Right ventricle myocardium inferior (tissue), 1 donor: ENCODE measurements around the gene RAPGEF1. TPM values are rescaled to one million over a fixed set of nuclear protein-coding genes. Genes with fewer than 3 reads are reported as not detected.
"Not testable (repeated sequence)": the region's sequence is repeated elsewhere in the genome, so short reads cannot be mapped to it uniquely, and the experiment has no call there.

Experiments used
- ATAC-seq: fragments of 200-7000 bp; cut with Tn5 transposase; one replicate; pipeline ENCODE4 v1.9.1; 2020; ENCODE audit warnings: mild to moderate bottlenecking, moderate library complexity
- DNase-seq: peaks from one replicate; pipeline ENCODE4 v3.0.0; 2021; ENCODE audit errors: missing footprints
- intact Hi-C: fragments of 100-400 bp; cut with DNase I; formaldehyde crosslinking; loops from one replicate; pipeline ENCODE4 v1.11.0; 2022
- total RNA-seq: library from RNA; stranded (reverse); fragmentation: NEBNext Ultra II Directional; extraction: Animal tissue kit (Norgen Biotek cat#: 25700); gene quantifications from one replicate; pipeline ENCODE4 v1.2.1, GENCODE V29; 2021
- donor health status: DM: no; HTN: yes; CAD: no; lungs with severe emphysema.

RAPGEF1 gene
- total RNA-seq, 1 donor from 2014 or later, result 125 TPM

DNA sequence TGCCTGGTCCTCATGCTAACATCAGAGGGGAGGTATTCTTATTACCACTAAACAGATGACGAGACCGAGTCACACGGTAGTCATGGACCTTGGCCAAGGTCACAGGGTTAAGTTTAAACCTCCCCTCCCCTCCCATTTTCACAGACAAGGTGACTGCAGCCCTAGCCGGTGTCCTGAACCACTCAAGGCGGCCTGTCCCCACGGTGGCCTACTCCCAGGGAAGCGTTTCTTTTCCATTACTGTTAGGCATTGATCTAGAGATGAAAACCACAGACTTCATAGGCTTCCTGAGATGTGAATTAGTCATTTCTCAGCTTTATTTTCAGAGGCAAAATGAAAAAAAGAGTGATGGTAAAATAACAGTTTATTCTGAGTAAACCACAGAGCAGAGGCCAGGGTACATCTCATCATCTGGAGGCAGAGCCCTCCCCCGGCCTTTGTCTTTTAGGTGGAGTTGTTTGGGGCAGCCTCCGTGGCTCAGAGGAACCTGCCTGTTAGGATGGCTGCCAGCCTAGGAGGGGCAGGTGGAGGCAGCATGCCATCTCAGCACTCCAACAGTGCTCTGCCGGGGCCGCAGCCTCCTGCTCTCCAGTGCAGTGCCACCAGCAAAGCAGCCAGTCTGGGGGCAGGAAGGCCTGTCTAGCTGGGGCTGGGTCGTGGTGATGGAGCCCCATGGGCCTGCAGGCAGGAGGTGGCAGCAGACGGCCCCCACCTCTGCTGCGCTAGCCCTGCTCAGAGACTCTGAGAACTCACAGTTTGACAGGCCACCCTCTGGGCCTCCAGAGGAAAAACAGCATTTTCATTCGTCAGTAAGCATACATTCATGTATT lies 71.2 kb downstream of the RAPGEF1 start:
- ATAC-seq, result no peak
- intact Hi-C loops, result loop anchor here (5.0 kb wide), 1 partner anchor 51 kb away; no protein-coding TSS in a partner anchor
- no peak for DNase-seq

GRCh38 chr9:131668057-131668438 lies 71.8 kb downstream of the RAPGEF1 start:
- DNase-seq (no peak), ATAC-seq (no peak)
- intact Hi-C loops, result loop anchor here (5.0 kb wide), 1 partner anchor 51 kb away; no protein-coding TSS in a partner anchor

GRCh38 chr9:131667576-131667975 lies 72.3 kb downstream of the RAPGEF1 start:
- intact Hi-C loops, result loop anchor here (5.0 kb wide), 1 partner anchor 50 kb away; no protein-coding TSS in a partner anchor
- ATAC-seq, result no peak

DNA sequence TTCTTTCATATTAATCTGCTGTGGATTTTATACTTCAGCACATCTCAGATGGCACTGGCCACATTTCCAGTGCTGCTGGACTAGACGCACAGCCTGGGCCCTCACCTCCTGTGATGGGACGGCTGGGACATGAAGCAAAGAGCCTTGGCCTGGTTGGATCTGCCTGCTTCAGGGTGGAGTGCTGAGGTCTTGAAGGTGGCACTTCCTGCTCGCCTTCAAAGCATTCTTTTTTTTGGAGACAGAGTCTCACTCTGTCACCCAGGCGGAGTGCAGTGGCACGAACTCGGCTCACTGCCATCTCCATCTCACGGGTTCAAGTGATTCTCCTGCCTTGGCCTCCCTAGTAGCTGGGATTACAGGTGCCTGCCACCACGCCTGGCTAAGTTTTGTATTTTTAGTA lies 73.1 kb downstream of the RAPGEF1 start:
- ATAC-seq (no peak), DNase-seq (no peak)
- intact Hi-C loops, result loop anchor here (5.0 kb wide), 1 partner anchor 49 kb away; no protein-coding TSS in a partner anchor

More at GRCh38 chr9:131667576-131667975, 72.3 kb downstream of the RAPGEF1 start:
- DNase-seq, result no peak

- ATAC-seq, result no peak
Observed at GRCh38 chr9:131666029-131666428, 73.8 kb downstream of the RAPGEF1 start.

GRCh38 chr9:131663288-131663687 lies 76.6 kb downstream of the RAPGEF1 start:
- no peak for DNase-seq
- intact Hi-C loops, result no loop called here
- no peak for ATAC-seq

More at GRCh38 chr9:131666029-131666428, 73.8 kb downstream of the RAPGEF1 start:
- no peak for DNase-seq
- intact Hi-C loops, result loop anchor here (5.0 kb wide), 1 partner anchor 49 kb away; no protein-coding TSS in a partner anchor

DNA sequence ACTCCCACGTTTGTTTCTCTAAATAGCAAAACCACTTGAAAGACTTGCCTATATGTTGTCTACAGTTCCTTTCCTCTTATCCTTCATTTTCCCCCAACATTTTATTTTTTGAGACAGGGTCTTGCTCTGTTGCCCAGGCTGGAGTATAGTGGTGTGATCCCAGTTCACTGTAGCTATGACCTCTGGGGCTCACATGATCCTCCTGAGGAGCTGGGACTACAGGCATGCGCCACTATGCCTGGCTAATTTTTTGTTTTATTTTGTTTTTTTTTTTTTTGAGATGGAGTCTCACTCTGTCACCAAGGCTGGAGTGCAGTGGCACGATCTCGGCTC lies 77.6 kb downstream of the RAPGEF1 start:
- DNase-seq, ATAC-seq, intact Hi-C loops: not testable (repeated sequence)

- ATAC-seq (no peak), DNase-seq (no peak)
- intact Hi-C loops, result no loop called here
Observed at GRCh38 chr9:131661568-131662288, 78.1 kb downstream of the RAPGEF1 start.

- intact Hi-C loops, result no loop called here
- ATAC-seq, result no peak
- DNase-seq, result no peak
Observed at GRCh38 chr9:131660466-131661405, 79.1 kb downstream of the RAPGEF1 start.

DNA sequence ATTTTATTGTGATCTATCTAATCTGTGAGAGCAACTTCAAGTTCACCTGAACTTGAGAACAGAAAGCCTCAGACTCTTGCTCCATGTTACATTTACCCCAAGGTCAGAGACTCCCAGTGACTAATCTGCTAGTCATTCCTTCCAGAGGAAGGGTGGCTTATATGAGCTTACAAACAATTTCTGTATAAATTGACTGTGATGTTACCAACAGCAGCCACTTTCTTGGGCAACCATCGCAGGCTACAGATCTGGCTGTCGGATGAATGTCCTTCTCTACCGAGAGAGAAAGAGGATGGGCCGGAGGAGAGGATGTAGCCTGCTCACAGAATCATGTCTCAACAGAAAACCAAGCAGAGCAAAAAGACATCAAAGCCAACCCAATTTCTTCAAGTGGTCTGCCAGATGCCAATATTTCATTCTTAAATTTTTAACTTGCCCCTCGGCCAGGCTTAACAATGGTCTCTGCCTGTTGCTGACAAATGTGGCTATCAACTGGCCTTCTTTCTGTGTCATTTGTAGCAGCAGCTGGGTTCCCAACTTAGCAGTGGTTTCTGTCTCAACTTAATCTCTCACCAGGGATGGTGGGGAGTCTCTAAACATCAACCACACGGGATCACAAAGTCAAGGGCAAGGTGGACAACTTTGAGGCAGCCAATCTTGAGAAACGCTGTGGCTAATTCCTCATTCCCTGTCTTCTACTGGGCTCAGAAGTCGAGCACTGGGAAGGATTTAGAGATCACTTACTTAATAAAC lies 81.3 kb downstream of the RAPGEF1 start:
- no peak for ATAC-seq
- DNase-seq, result no peak
- intact Hi-C loops, result no loop called here

GRCh38 chr9:131657940-131658339 lies 81.9 kb downstream of the RAPGEF1 start:
- ATAC-seq (no peak), DNase-seq (no peak)
- intact Hi-C loops, result no loop called here

DNA sequence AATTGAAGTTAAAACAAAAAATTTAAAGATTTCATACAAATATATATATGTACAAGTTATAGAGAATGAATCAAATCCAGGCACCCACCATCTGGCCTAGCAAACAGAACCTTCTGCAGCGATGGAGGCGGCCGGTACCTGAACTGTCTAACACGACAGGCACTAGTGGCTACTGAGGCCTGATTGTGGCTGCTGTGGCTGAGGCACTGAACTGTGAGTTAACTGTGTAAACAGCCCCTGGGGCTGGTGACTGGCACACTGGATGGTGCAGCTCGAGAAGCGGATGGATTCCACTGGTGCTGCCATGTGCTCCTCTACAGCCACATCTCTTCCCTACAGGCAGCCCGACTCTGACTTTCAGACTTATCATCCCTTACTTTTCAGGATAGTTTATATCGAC lies 82.4 kb downstream of the RAPGEF1 start:
- ATAC-seq (no peak), DNase-seq (no peak)
- intact Hi-C loops, result no loop called here

DNA sequence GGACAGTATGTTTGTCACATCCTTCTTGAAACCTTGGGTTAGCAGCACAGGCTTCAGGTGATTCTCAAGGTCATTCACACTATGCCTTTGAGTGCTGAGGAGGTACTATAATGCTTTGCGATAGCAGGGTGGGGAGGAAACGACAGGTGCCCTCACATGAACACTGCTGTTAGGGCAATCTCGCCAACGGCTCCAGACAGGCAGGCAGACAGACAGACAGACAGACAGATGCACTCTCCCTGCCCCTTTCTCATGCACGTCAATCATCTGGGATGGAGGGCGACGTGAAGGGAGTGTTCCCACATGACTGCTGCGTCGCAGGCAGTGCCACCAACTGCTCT lies 82.9 kb downstream of the RAPGEF1 start:
- intact Hi-C loops, result no loop called here
- no peak for DNase-seq
- peak; percentile 3 for ATAC-seq

- intact Hi-C loops, result no loop called here
- DNase-seq, result peak; percentile 91
- ATAC-seq, result peak; percentile 68
Observed at GRCh38 chr9:131656356-131657036, 83.4 kb downstream of the RAPGEF1 start.

GRCh38 chr9:131654369-131654768 lies 85.5 kb downstream of the RAPGEF1 start:
- DNase-seq, ATAC-seq, intact Hi-C loops: not testable (repeated sequence)

- no peak for DNase-seq
- ATAC-seq, result no peak
- intact Hi-C loops, result no loop called here
Observed at GRCh38 chr9:131651599-131651998, 88.3 kb downstream of the RAPGEF1 start.

DNA sequence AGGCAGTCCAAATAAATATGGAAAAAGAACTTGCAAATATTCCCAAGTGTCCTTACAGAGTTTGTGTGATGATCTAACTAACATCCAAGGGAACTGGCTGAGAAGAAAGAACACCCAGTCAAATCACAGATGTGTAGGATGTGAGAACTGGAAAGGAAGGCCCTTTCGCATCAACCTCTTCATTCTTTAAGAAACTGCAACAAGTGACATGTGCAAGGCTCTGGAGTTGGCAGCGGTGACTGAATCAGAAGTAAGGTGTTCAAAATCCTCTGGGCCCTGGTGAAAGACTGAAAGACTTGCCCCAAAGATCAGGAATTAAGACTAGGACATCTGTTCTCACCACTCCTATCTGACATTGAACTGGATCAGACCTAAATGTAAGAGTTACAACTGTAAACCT lies 88.7 kb downstream of the RAPGEF1 start:
- intact Hi-C loops, result no loop called here
- ATAC-seq, result peak; percentile 20
- no peak for DNase-seq

- DNase-seq, result peak; percentile 78
- intact Hi-C loops, result no loop called here
- ATAC-seq, result peak; percentile 90
Observed at GRCh38 chr9:131650254-131650653, 89.6 kb downstream of the RAPGEF1 start.
